ENCODE results near the gene BAIAP2.
"Not testable (repeated sequence)": the region's sequence is repeated elsewhere in the genome, so short reads cannot be mapped to it uniquely, and the experiment has no call there.

BAIAP2 gene

GRCh38 chr17:81075307-81075706 lies 40.4 kb downstream of the BAIAP2 start:
- Histone ChIP-seq H4K20me1 (ENCODE audit: insufficient read depth, low read length) (no peaks in the 10 kb centered on the region), H3K79me2 (ENCODE audit: low read length) (no peaks in the 10 kb centered on the region), H2AFZ (ENCODE audit: low read length) (no peak overlapping the region), H3F3A (ENCODE audit: insufficient read depth, low read length) (no peaks in the 10 kb centered on the region), H3K4me3 (ENCODE audit: low read length) (no peak overlapping the region), H3K9me3 (replicated peaks; ENCODE audit: insufficient read depth, low read length) (no peaks in the 10 kb centered on the region), H3K9ac (ENCODE audit: low read length) (no peak overlapping the region), H3K27ac (ENCODE audit: low read length) (no peak overlapping the region), H3K4me2 (ENCODE audit: low read depth, low read length) (no peak overlapping the region), H3K4me1 (ENCODE audit: low read length) (no peaks in the 10 kb centered on the region), H3K36me3 (replicated peaks; ENCODE audit: insufficient read depth, low read length) (no peaks in the 10 kb centered on the region), H3K9me2 (replicated peaks; ENCODE audit: insufficient read depth, low read length) (no peaks in the 10 kb centered on the region), H3K27me3 (replicated peaks; ENCODE audit: insufficient read depth, low read length) (peaks cover 100% of the 10 kb centered on the region)
- no peak for TF ChIP-seq EZH2 (optimal IDR thresholded peaks at IDR 0.05; ENCODE audit: low read depth, low read length)
- TF ChIP-seq, protein P1, sequence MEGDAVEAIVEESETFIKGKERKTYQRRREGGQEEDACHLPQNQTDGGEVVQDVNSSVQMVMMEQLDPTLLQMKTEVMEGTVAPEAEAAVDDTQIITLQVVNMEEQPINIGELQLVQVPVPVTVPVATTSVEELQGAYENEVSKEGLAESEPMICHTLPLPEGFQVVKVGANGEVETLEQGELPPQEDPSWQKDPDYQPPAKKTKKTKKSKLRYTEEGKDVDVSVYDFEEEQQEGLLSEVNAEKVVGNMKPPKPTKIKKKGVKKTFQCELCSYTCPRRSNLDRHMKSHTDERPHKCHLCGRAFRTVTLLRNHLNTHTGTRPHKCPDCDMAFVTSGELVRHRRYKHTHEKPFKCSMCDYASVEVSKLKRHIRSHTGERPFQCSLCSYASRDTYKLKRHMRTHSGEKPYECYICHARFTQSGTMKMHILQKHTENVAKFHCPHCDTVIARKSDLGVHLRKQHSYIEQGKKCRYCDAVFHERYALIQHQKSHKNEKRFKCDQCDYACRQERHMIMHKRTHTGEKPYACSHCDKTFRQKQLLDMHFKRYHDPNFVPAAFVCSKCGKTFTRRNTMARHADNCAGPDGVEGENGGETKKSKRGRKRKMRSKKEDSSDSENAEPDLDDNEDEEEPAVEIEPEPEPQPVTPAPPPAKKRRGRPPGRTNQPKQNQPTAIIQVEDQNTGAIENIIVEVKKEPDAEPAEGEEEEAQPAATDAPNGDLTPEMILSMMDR (IDR thresholded peaks at IDR 0.05; ENCODE audit: low read length), result no peak
- TF ChIP-seq EZH2phosphoT487 (IDR thresholded peaks at IDR 0.05; ENCODE audit: low read length), result no peak
- no peak for DNase-seq

- no peaks in the 10 kb centered on the region for H3K36me3 ChIP-seq (replicated peaks; ENCODE audit: insufficient read depth, low read length)
- peaks cover 100% of the 10 kb centered on the region for H3K27me3 ChIP-seq (replicated peaks; ENCODE audit: insufficient read depth, low read length)
- H2AFZ ChIP-seq (ENCODE audit: low read length), result no peak overlapping the region
- no peaks in the 10 kb centered on the region for H3K79me2 ChIP-seq (ENCODE audit: low read length)
- H3K9me3 ChIP-seq (replicated peaks; ENCODE audit: insufficient read depth, low read length), result no peaks in the 10 kb centered on the region
- no peak overlapping the region for H3K4me2 ChIP-seq (ENCODE audit: low read depth, low read length)
- no peaks in the 10 kb centered on the region for H3K9me2 ChIP-seq (replicated peaks; ENCODE audit: insufficient read depth, low read length)
- DNase-seq, result no peak
- no peaks in the 10 kb centered on the region for H4K20me1 ChIP-seq (ENCODE audit: insufficient read depth, low read length)
- no peaks in the 10 kb centered on the region for H3K4me1 ChIP-seq (ENCODE audit: low read length)
- no peak overlapping the region for H3K27ac ChIP-seq (ENCODE audit: low read length)
- no peaks in the 10 kb centered on the region for H3F3A ChIP-seq (ENCODE audit: insufficient read depth, low read length)
- H3K9ac ChIP-seq (ENCODE audit: low read length), result no peak overlapping the region
- no peak overlapping the region for H3K4me3 ChIP-seq (ENCODE audit: low read length)
- TF ChIP-seq EZH2phosphoT487 (IDR thresholded peaks at IDR 0.05; ENCODE audit: low read length), result no peak
- TF ChIP-seq EZH2 (optimal IDR thresholded peaks at IDR 0.05; ENCODE audit: low read depth, low read length), result no peak
- TF ChIP-seq, protein P1 (IDR thresholded peaks at IDR 0.05; ENCODE audit: low read length), result no peak
Measured at GRCh38 chr17:81076141-81076679, 41.3 kb downstream of the BAIAP2 start.

DNA sequence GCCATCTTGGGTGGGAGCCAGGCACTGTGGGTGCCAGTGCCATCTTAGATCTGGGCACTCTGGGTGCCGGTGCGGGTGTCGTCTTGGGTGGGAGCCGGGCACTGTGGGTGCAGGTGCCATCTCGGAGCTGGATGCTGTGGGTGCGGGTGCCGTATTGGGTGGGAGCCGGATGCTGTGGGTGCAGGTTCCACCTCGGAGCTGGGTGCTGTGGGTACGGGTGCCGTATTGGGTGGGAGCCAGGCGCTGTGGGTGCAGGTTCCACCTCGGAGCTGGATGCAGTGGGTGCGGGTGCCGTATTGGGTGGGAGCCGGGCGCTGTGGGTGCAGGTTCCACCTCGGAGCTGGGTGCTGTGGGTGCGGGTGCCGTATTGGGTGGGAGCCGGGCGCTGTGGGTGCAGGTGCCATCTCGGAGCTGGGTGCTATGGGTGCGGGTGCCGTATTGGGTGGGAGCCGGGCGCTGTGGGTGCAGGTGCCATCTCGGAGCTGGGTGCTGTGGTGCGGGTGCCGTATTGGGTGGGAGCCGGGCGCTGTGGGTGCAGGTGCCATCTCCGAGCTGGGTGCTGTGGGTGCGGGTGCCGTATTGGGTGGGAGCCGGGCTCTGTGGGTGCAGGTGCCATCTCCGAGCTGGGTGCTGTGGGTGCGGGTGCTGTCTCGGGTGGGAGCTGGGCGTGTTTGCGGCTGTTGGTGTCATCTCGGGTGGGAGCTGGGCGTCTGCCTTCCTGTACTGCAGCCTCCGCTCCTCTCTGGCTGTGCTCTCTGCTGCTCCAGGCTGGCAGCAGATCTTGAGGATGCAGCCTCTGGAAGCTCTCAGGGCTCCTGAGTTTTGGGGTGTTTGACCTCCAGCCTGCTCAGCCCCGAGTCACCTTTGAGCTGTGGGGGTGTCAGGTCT lies 43.3 kb downstream of the BAIAP2 start:
- H3F3A ChIP-seq (ENCODE audit: insufficient read depth, low read length); H3K79me2 ChIP-seq (ENCODE audit: low read length); H3K36me3 ChIP-seq (replicated peaks; ENCODE audit: insufficient read depth, low read length); H3K4me1 ChIP-seq (ENCODE audit: low read length); H2AFZ ChIP-seq (ENCODE audit: low read length); H3K9me2 ChIP-seq (replicated peaks; ENCODE audit: insufficient read depth, low read length); H3K4me2 ChIP-seq (ENCODE audit: low read depth, low read length); H3K9me3 ChIP-seq (replicated peaks; ENCODE audit: insufficient read depth, low read length); DNase-seq; H4K20me1 ChIP-seq (ENCODE audit: insufficient read depth, low read length); H3K9ac ChIP-seq (ENCODE audit: low read length); H3K27ac ChIP-seq (ENCODE audit: low read length); H3K4me3 ChIP-seq (ENCODE audit: low read length): not testable (repeated sequence)
- peaks cover 100% of the 10 kb centered on the region for H3K27me3 ChIP-seq (replicated peaks; ENCODE audit: insufficient read depth, low read length)

GRCh38 chr17:81080019-81080418 lies 45.1 kb downstream of the BAIAP2 start:
- H3K79me2 ChIP-seq (ENCODE audit: low read length), result no peaks in the 10 kb centered on the region
- H3K9me2 ChIP-seq (replicated peaks; ENCODE audit: insufficient read depth, low read length), result no peaks in the 10 kb centered on the region
- no peak for TF ChIP-seq EZH2phosphoT487 (IDR thresholded peaks at IDR 0.05; ENCODE audit: low read length)
- H3K9ac ChIP-seq (ENCODE audit: low read length), result no peak overlapping the region
- no peak for DNase-seq
- H3K27me3 ChIP-seq (replicated peaks; ENCODE audit: insufficient read depth, low read length), result peaks cover 100% of the 10 kb centered on the region
- H3F3A ChIP-seq (ENCODE audit: insufficient read depth, low read length), result no peaks in the 10 kb centered on the region
- H3K4me2 ChIP-seq (ENCODE audit: low read depth, low read length), result no peak overlapping the region
- H4K20me1 ChIP-seq (ENCODE audit: insufficient read depth, low read length), result no peaks in the 10 kb centered on the region
- no peaks in the 10 kb centered on the region for H3K4me1 ChIP-seq (ENCODE audit: low read length)
- no peaks in the 10 kb centered on the region for H3K9me3 ChIP-seq (replicated peaks; ENCODE audit: insufficient read depth, low read length)
- H3K4me3 ChIP-seq (ENCODE audit: low read length), result no peak overlapping the region
- H2AFZ ChIP-seq (ENCODE audit: low read length), result no peak overlapping the region
- no peaks in the 10 kb centered on the region for H3K36me3 ChIP-seq (replicated peaks; ENCODE audit: insufficient read depth, low read length)
- H3K27ac ChIP-seq (ENCODE audit: low read length), result no peak overlapping the region
